D341Med (cell line): ENCODE results near the gene KL.

Experiments used
- DNase-seq: peaks from one replicate; pipeline ENCODE4 v3.0.0; 2012; ENCODE audit warnings: low spot score

KL gene

DNA sequence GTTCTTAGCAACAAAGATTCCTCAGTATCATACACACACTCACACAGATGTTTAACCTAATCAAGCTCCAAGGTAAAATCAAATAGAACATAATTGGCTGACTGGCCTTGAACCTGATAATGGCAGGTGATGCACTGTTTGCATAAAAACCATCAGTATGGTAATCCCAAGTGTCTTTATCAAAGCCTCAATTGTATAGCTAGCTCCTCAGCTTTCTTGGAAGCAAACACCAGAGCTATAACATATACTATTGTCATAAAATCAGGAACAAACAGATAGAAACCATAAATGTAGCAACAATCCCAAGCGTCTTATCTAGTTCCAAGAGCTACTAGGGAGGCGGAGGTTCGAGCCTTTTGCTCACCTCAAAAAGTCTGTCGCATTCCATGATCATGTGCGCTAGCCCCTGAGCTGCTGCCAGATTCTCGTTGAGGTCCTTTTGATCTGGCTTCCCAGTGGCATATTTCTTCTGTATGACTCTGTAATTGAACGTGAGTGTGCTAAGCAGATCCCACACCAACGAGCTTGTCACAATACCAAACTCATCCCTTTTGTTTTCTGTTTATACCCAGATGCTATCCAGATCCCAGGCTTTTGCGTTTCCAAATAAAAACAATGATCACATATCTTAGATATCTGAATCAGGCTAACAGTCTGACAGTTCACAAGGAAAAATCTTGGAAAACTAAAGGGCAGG lies 95.3 kb downstream of the KL start:
- no peak for DNase-seq

DNA sequence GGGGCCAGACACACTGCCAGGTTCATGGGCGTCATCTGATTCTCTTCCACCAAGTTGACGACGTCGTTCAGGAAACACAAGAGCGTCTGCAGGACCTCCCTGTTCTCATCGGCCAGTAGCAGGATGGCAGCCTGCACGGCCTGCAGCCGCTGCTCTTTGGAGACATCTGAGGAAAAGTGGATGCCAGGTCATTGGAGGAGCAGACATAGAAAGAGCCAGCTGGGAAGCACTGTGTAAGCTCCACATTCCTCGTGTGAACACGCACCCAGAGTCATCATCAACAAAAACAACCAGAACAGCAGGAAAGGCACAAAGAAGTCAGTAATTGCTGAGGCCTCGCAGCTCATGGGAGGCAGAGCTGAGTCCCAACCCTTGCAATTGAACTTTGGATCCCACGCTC lies 96.5 kb downstream of the KL start:
- DNase-seq = no peak

DNA sequence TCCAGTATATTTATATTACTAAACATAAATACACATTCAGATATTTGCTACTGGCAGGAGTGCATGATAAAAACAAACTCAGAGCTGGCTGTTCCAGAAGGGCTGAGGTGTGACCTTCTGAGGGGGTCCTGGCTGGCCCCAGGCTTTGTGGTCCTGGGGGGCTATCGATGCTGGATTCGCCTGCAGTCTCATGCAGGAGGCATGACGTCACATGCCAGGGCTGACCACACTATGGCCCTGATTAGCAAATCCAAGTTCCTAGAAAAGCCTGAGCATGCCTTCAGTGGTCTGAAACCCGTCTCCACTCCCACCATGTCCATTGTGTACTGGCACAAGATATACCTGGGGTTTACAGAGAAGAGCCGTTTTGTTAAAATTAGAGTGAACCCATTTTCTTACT lies 97.9 kb downstream of the KL start:
- DNase-seq = no peak

DNA sequence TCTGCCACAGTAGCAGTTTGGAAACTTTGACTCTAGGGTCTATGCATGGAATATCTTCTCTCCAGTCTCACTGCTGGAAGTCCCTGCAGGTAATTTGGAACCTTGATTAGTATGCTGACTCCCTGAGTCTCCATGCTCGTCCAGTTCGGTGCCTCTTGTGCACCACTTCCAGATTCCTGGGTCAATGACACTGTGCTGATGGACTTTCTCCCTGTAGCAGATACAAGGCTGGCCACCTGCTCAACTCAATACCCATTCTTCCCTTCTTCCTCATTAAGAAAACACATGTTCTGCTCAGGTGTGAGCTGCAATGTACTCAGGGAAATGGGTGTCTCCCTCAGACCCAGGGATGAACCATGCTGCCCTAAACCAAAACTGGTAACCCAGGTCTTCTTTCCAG lies 99.1 kb downstream of the KL start:
- no peak for DNase-seq
